Measurements from ENCODE around the gene FGF2. TPM values are rescaled to one million over a fixed set of nuclear protein-coding genes. Genes with fewer than 3 reads are reported as not detected.
A peak's percentile ranks its signal among the peaks of the same experiment; 100 is the strongest.

The FGF2 gene
- total RNA-seq, 1 experiment from 2014 or later: 99.0 TPM

- no peak overlapping the region for H4K91ac ChIP-seq (ENCODE audit: insufficient read length, low read depth, low read length)
- no peaks in the 10 kb centered on the region for H3K79me1 ChIP-seq (ENCODE audit: insufficient read depth, low read depth, low read length, poor library complexity, severe bottlenecking)
- H3T11ph ChIP-seq (ENCODE audit: low read length): no peak overlapping the region
- H2BK120ac ChIP-seq (ENCODE audit: low read depth, low read length, poor library complexity, severe bottlenecking): no peak overlapping the region
- no peak overlapping the region for H2BK12ac ChIP-seq (ENCODE audit: insufficient read length, low read depth, low read length)
- DNase-seq: no peak
- H3K27me3 Mint-ChIP-seq (ENCODE audit: low read depth): no peaks in the 10 kb centered on the region
- H3K9me3 Mint-ChIP-seq: no peaks in the 10 kb centered on the region
- TF ChIP-seq, protein P1, sequence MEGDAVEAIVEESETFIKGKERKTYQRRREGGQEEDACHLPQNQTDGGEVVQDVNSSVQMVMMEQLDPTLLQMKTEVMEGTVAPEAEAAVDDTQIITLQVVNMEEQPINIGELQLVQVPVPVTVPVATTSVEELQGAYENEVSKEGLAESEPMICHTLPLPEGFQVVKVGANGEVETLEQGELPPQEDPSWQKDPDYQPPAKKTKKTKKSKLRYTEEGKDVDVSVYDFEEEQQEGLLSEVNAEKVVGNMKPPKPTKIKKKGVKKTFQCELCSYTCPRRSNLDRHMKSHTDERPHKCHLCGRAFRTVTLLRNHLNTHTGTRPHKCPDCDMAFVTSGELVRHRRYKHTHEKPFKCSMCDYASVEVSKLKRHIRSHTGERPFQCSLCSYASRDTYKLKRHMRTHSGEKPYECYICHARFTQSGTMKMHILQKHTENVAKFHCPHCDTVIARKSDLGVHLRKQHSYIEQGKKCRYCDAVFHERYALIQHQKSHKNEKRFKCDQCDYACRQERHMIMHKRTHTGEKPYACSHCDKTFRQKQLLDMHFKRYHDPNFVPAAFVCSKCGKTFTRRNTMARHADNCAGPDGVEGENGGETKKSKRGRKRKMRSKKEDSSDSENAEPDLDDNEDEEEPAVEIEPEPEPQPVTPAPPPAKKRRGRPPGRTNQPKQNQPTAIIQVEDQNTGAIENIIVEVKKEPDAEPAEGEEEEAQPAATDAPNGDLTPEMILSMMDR (conservative IDR thresholded peaks at IDR 0.05): no peak
- H4K20me1 ChIP-seq (ENCODE audit: control insufficient read depth, insufficient read depth, insufficient read length): no peaks in the 10 kb centered on the region
- H2AFZ ChIP-seq (ENCODE audit: low read length): no peak overlapping the region
- H2BK15ac ChIP-seq (ENCODE audit: low read depth, low read length): no peak overlapping the region
- H3K23me2 ChIP-seq (ENCODE audit: insufficient read length, low read depth, low read length, poor library complexity, severe bottlenecking): no peaks in the 10 kb centered on the region
- H3K4me3 Mint-ChIP-seq: no peak overlapping the region
- no peaks in the 10 kb centered on the region for H3K27me3 ChIP-seq (ENCODE audit: insufficient read depth, low read length)
- no peak overlapping the region for H4K5ac ChIP-seq (ENCODE audit: insufficient read length, low read depth, low read length)
- H2BK20ac ChIP-seq (ENCODE audit: low read depth, low read length, poor library complexity, severe bottlenecking): no peak overlapping the region
- no peak overlapping the region for H2AK5ac ChIP-seq (ENCODE audit: insufficient read length, low read length)
- no peak overlapping the region for H3K14ac ChIP-seq (ENCODE audit: insufficient read depth, low read length)
- peaks cover 4 to 6% of the 10 kb centered on the region in 2 experiments; a peak in 3 of 4 replicates for H3K4me1 Mint-ChIP-seq
- no peak overlapping the region for H3K4ac ChIP-seq (ENCODE audit: low read depth, low read length)
- H3K18ac ChIP-seq (ENCODE audit: insufficient read length, low read depth, low read length): no peak overlapping the region
- no peak overlapping the region for H3K9ac ChIP-seq (ENCODE audit: extremely low read depth, insufficient read length, low read length)
- no peak overlapping the region for H4K8ac ChIP-seq (replicated peaks; ENCODE audit: insufficient read length, low read depth, low read length)
- H3K4me1 ChIP-seq (ENCODE audit: insufficient read depth, low read length): no peaks in the 10 kb centered on the region
- no peak overlapping the region for H3K56ac ChIP-seq (ENCODE audit: insufficient read length, low read depth, low read length)
- H3K4me2 ChIP-seq (ENCODE audit: insufficient read depth, insufficient read length, low read length): no peak overlapping the region
- peaks cover 0 to 4% (median 0%) of the 10 kb centered on the region in 3 experiments; a peak in 1 of 7 replicates for H3K36me3 Mint-ChIP-seq (ENCODE audit: insufficient read depth in 1 of 3, low read depth in 3 of 3)
- no peak overlapping the region for H3K23ac ChIP-seq (ENCODE audit: insufficient read length, low read depth, low read length)
- WGBS (ENCODE audit: extremely low coverage, insufficient read length, low lambda C conversion rate): no CpG with 5 or more reads among the region's 4 CpGs
- no peaks in the 10 kb centered on the region for H3K79me2 ChIP-seq (ENCODE audit: insufficient read depth, low read length)
- peak overlapping the region in 1 of 3 experiments; percentile 41; a peak in 2 of 7 replicates for H3K27ac Mint-ChIP-seq
- H2BK5ac ChIP-seq (ENCODE audit: insufficient read length, low read length): no peak overlapping the region
- no peaks in the 10 kb centered on the region for H3K9me3 ChIP-seq (ENCODE audit: control insufficient read depth, low read depth, low read length)
- no peak overlapping the region for H3K27ac ChIP-seq (ENCODE audit: insufficient read length, low read depth, low read length)
Measured at GRCh38 chr4:122803788-122804208, 22.8 kb upstream of the FGF2 start.

Data from H9 (cell line).